Keratinocyte (primary cell): ENCODE data around the gene AATF. TPM values are rescaled to one million over a fixed set of nuclear protein-coding genes. Genes with fewer than 3 reads are reported as not detected.

Experiments
- DNase-seq: peaks from one replicate; pipeline ENCODE4 v3.0.0-alpha.2; 2011; ENCODE audit warnings: low read depth, missing footprints, low spot score
- FAIRE-seq: peaks from 2 replicates; lab custom pipeline; 2011; peaks lifted over from hg19 to GRCh38; lab: Jason Lieb, UNC
- H2AFZ ChIP-seq: 2 replicates; pipeline ENCODE4 v1.6.0; 2012; ENCODE audit warnings: low read length, control low read depth, inconsistent platforms; ENCODE audit not compliant: control insufficient read depth
- H3K27ac ChIP-seq: 2 replicates; pipeline ENCODE4 v1.5.1; 2011; ENCODE audit warnings: low read length; ENCODE audit not compliant: control insufficient read depth, insufficient read depth
- H3K27me3 ChIP-seq: 3 replicates; pipeline ENCODE4 v1.6.0; 2011; ENCODE audit warnings: low read length; ENCODE audit not compliant: control insufficient read depth, insufficient read depth; ENCODE audit errors: extremely low read depth
- H3K36me3 ChIP-seq, 2 experiments: 2 replicates in 1 of 2; 3 replicates in 1 of 2; pipeline ENCODE4 v1.5.1; 2011; ENCODE audit warnings: low read length in 2 of 2, mild to moderate bottlenecking in 1 of 2; ENCODE audit not compliant: control insufficient read depth in 2 of 2, insufficient read depth in 2 of 2; ENCODE audit errors: extremely low read depth in 1 of 2
- H3K4me1 ChIP-seq: 3 replicates; pipeline ENCODE4 v1.5.1; 2011; ENCODE audit warnings: low read length; ENCODE audit not compliant: control insufficient read depth, insufficient read depth; ENCODE audit errors: extremely low read depth
- H3K4me2 ChIP-seq: 3 replicates; pipeline ENCODE4 v1.6.0; 2011; ENCODE audit warnings: low read depth, low read length; ENCODE audit not compliant: control insufficient read depth, insufficient read depth; ENCODE audit errors: extremely low read depth
- H3K4me3 ChIP-seq, 3 experiments: fragments of 200-600 bp in 1 of 3; sonication (generic) in 1 of 3; 2 replicates in 2 of 3; 3 replicates in 1 of 3; pipeline ENCODE4 v1.5.1; 2011 to 2016; ENCODE audit warnings: low read length in 3 of 3, mild to moderate bottlenecking in 3 of 3, control low read depth in 2 of 3, inconsistent platforms in 1 of 3, low read depth in 1 of 3, mixed read lengths in 1 of 3, mixed run types in 1 of 3, moderate library complexity in 1 of 3; ENCODE audit not compliant: control insufficient read depth in 2 of 3, insufficient read depth in 2 of 3; ENCODE audit errors: extremely low read depth in 1 of 3
- H3K79me2 ChIP-seq: 2 replicates; pipeline ENCODE4 v1.6.0; 2012; ENCODE audit warnings: low read length; ENCODE audit not compliant: control insufficient read depth, insufficient read depth
- H3K9ac ChIP-seq: 3 replicates; pipeline ENCODE4 v1.6.0; 2011; ENCODE audit warnings: low read length; ENCODE audit not compliant: control insufficient read depth, insufficient read depth; ENCODE audit errors: extremely low read depth
- H3K9me1 ChIP-seq: 3 replicates; pipeline ENCODE4 v1.6.0; 2011; ENCODE audit warnings: low read length; ENCODE audit not compliant: control insufficient read depth, insufficient read depth; ENCODE audit errors: extremely low read depth
- H3K9me3 ChIP-seq: 2 replicates; pipeline ENCODE4 v1.5.1; 2012; ENCODE audit warnings: low read depth, low read length; ENCODE audit not compliant: control insufficient read depth
- H4K20me1 ChIP-seq: 3 replicates; pipeline ENCODE4 v1.6.0; 2011; ENCODE audit warnings: low read length; ENCODE audit not compliant: control insufficient read depth, insufficient read depth; ENCODE audit errors: extremely low read depth
- CTCF ChIP-seq, 3 experiments: IDR thresholded peaks in 1 of 3; conservative IDR thresholded peaks in 1 of 3; optimal IDR thresholded peaks in 1 of 3; 2 replicates in 2 of 3; 3 replicates in 1 of 3; pipeline versions ENCODE3 to v1.5.1; 2011; ENCODE audit warnings: low read length in 3 of 3, mild to moderate bottlenecking in 3 of 3, moderate library complexity in 2 of 3, control low read depth in 1 of 3, inconsistent platforms in 1 of 3; ENCODE audit not compliant: insufficient read depth in 2 of 3; ENCODE audit errors: extremely low read depth in 1 of 3
- EZH2 ChIP-seq: IDR thresholded peaks from one replicate; pipeline ENCODE4 v1.6.1; 2012; ENCODE audit warnings: inconsistent platforms, mild to moderate bottlenecking, low read length, moderate library complexity
- dilution Hi-C: fragments of 300-500 bp; cut with MboI; formaldehyde crosslinking; loops from one replicate; pipeline ENCODE4 v1.7.0; 2020; ENCODE audit warnings: low sequenced_read_pairs; ENCODE audit not compliant: extremely low pct_ligation_motif_present
- polyA plus RNA-seq, 5 experiments: library from polyadenylated mRNA; depleted of rRNA in 3 of 5; stranded (reverse) in 3 of 5; stranded (forward) in 1 of 5; unstranded in 1 of 5; fragments of >200 nt; gene quantifications; 1 replicate in 1 of 5; 2 replicates in 3 of 5; 3 replicates in 1 of 5; pipeline versions ENCODE4 v1.2.1 to v1.2.3, GENCODE V29; 2011 to 2012; ENCODE audit warnings: missing spikeins in 2 of 5, low read depth in 1 of 5, low replicate concordance in 1 of 5

The AATF gene
- polyA plus RNA-seq, 1 donor (not counting 4 experiments of a cell fraction or from before 2014, with no cell fraction given) = 30.4 TPM

GRCh38 chr17:37039269-37039668 is 90.5 kb downstream of the AATF start:
- H3K9me1 ChIP-seq = no peaks in the 10 kb centered on the region
- FAIRE-seq = no peak
- no peak overlapping the region for H3K9ac ChIP-seq
- TF ChIP-seq EZH2 = no peak
- no peak for TF ChIP-seq CTCF (optimal IDR thresholded peaks at IDR 0.05 in 1 of 3, IDR thresholded peaks at IDR 0.05 in 1 of 3, conservative IDR thresholded peaks at IDR 0.05 in 1 of 3; ENCODE audit: extremely low read depth in 1 of 3, insufficient read depth in 2 of 3, low read length in 3 of 3)
- H3K4me2 ChIP-seq = no peak overlapping the region
- no peaks in the 10 kb centered on the region for H4K20me1 ChIP-seq
- no peak overlapping the region for H3K4me3 ChIP-seq
- H3K36me3 ChIP-seq = peaks cover 0 to 2% of the 10 kb centered on the region in 2 experiments
- no peak overlapping the region for H2AFZ ChIP-seq
- H3K27me3 ChIP-seq = no peaks in the 10 kb centered on the region
- dilution Hi-C loops = no loop called here
- no peaks in the 10 kb centered on the region for H3K9me3 ChIP-seq
- no peak overlapping the region for H3K27ac ChIP-seq
- H3K4me1 ChIP-seq = peaks cover 7% of the 10 kb centered on the region
- no peaks in the 10 kb centered on the region for H3K79me2 ChIP-seq
- no peak for DNase-seq

- Histone ChIP-seq H3K36me3 (peaks cover 5 to 6% of the 10 kb centered on the region in 2 experiments), H3K4me3 (no peak overlapping the region), H3K27me3 (no peaks in the 10 kb centered on the region), H3K9me1 (no peaks in the 10 kb centered on the region), H3K27ac (no peak overlapping the region), H3K79me2 (no peaks in the 10 kb centered on the region), H3K9me3 (no peaks in the 10 kb centered on the region), H2AFZ (no peak overlapping the region), H4K20me1 (no peaks in the 10 kb centered on the region), H3K4me1 (peaks cover 7% of the 10 kb centered on the region), H3K9ac (no peak overlapping the region), H3K4me2 (no peak overlapping the region)
- no peak for DNase-seq
- dilution Hi-C loops = no loop called here
- FAIRE-seq = no peak
- no peak for TF ChIP-seq EZH2
- no peak for TF ChIP-seq CTCF (optimal IDR thresholded peaks at IDR 0.05 in 1 of 3, IDR thresholded peaks at IDR 0.05 in 1 of 3, conservative IDR thresholded peaks at IDR 0.05 in 1 of 3; ENCODE audit: extremely low read depth in 1 of 3, insufficient read depth in 2 of 3, low read length in 3 of 3)
Observed at GRCh38 chr17:37041932-37042331, 93.2 kb downstream of the AATF start.
